ENCODE results near the gene KCNIP1. TPM values are rescaled to one million over a fixed set of nuclear protein-coding genes. Genes with fewer than 3 reads are reported as not detected.

KCNIP1 gene
- total and polyA plus RNA-seq, 10 donors: 0.08 to 20.0 (median 9.4) TPM

- DNase-seq: no peak
- Histone ChIP-seq H3K27me3 (replicated peaks in 1 of 7) (peaks cover 0 to 20% (median 3%) of the 10 kb centered on the region in 7 donors), H3K9me3 (no peaks in the 10 kb centered on the region), H3K36me3 (no peaks in the 10 kb centered on the region), H3K27ac (no peak overlapping the region), H3K4me1 (no peaks in the 10 kb centered on the region), H3K4me3 (no peak overlapping the region)
- 87 to 92% (median 88%) methylated on average over 7 of the region's 7 CpGs for WGBS, 5 donors
- no peak for TF ChIP-seq POLR2A (IDR thresholded peaks at IDR 0.05)
- TF ChIP-seq POLR2AphosphoS5 (IDR thresholded peaks at IDR 0.05): no peak
- no peak for TF ChIP-seq CTCF (IDR thresholded peaks at IDR 0.05 in 8 of 11, conservative IDR thresholded peaks at IDR 0.05 in 3 of 11)
- intact Hi-C loops (cut with DNase I; ENCODE audit: low total_unique reads): no loop called here
Measured at GRCh38 chr5:170510126-170510525, 6.3 kb downstream of the KCNIP1 start.

GRCh38 chr5:170510559-170510958 is 6.7 kb downstream of the KCNIP1 start:
- no peak for DNase-seq
- Histone ChIP-seq H3K27me3 (replicated peaks in 1 of 7) (peaks cover 0 to 16% (median 0%) of the 10 kb centered on the region in 7 donors), H3K36me3 (no peaks in the 10 kb centered on the region), H3K4me3 (no peak overlapping the region), H3K27ac (no peak overlapping the region), H3K9me3 (no peaks in the 10 kb centered on the region), H3K4me1 (no peaks in the 10 kb centered on the region)
- 51 to 72% (median 63%) methylated on average over 5 of the region's 5 CpGs for WGBS, 5 donors
- intact Hi-C loops (cut with DNase I; ENCODE audit: low total_unique reads): no loop called here
- TF ChIP-seq CTCF (IDR thresholded peaks at IDR 0.05 in 8 of 11, conservative IDR thresholded peaks at IDR 0.05 in 3 of 11) (no peak), POLR2A (IDR thresholded peaks at IDR 0.05) (no peak), POLR2AphosphoS5 (IDR thresholded peaks at IDR 0.05) (no peak)

GRCh38 chr5:170511551-170512258 is 7.9 kb downstream of the KCNIP1 start:
- peaks cover 0 to 4% (median 0%) of the 10 kb centered on the region in 7 donors for H3K27me3 ChIP-seq (replicated peaks in 1 of 7)
- H3K4me1 ChIP-seq: no peaks in the 10 kb centered on the region
- DNase-seq: no peak
- no peaks in the 10 kb centered on the region for H3K36me3 ChIP-seq
- 76 to 82% (median 79%) methylated on average over 8 of the region's 8 CpGs for WGBS, 5 donors
- H3K4me3 ChIP-seq: no peak overlapping the region
- H3K9me3 ChIP-seq: no peaks in the 10 kb centered on the region
- intact Hi-C loops (cut with DNase I; ENCODE audit: low total_unique reads): no loop called here
- no peak for TF ChIP-seq POLR2A (IDR thresholded peaks at IDR 0.05)
- TF ChIP-seq CTCF (IDR thresholded peaks at IDR 0.05 in 8 of 11, conservative IDR thresholded peaks at IDR 0.05 in 3 of 11): no peak
- no peak for TF ChIP-seq POLR2AphosphoS5 (IDR thresholded peaks at IDR 0.05)
- no peak overlapping the region for H3K27ac ChIP-seq

GRCh38 chr5:170513856-170514525 is 10.2 kb downstream of the KCNIP1 start:
- Histone ChIP-seq H3K36me3 (no peaks in the 10 kb centered on the region), H3K27ac (no peak overlapping the region), H3K4me3 (no peak overlapping the region), H3K27me3 (replicated peaks in 1 of 7) (no peaks in the 10 kb centered on the region), H3K4me1 (no peaks in the 10 kb centered on the region), H3K9me3 (no peaks in the 10 kb centered on the region)
- TF ChIP-seq POLR2AphosphoS5 (IDR thresholded peaks at IDR 0.05) (no peak), CTCF (IDR thresholded peaks at IDR 0.05 in 8 of 11, conservative IDR thresholded peaks at IDR 0.05 in 3 of 11) (no peak), POLR2A (IDR thresholded peaks at IDR 0.05) (no peak)
- intact Hi-C loops (cut with DNase I; ENCODE audit: low total_unique reads): no loop called here
- DNase-seq: no peak
- 77 to 94% (median 84%) methylated on average over 5 of the region's 5 CpGs for WGBS, 5 donors
